22Rv1 (cell line): ENCODE measurements around the gene RNF227.

Experiments
- H3K27ac ChIP-seq: fragments of 450-650 bp; 2 replicates; pipeline ENCODE4 v1.5.1; 2017
- CTCF ChIP-seq: fragments of 450-650 bp; IDR thresholded peaks from 2 replicates; pipeline ENCODE4 v1.5.1; 2017; ENCODE audit warnings: mild to moderate bottlenecking
- ZFX ChIP-seq: fragments of 450-650 bp; IDR thresholded peaks from 2 replicates; pipeline ENCODE4 v1.6.1; 2017; ENCODE audit warnings: antibody characterized with exemption, borderline replicate concordance

The RNF227 gene

DNA sequence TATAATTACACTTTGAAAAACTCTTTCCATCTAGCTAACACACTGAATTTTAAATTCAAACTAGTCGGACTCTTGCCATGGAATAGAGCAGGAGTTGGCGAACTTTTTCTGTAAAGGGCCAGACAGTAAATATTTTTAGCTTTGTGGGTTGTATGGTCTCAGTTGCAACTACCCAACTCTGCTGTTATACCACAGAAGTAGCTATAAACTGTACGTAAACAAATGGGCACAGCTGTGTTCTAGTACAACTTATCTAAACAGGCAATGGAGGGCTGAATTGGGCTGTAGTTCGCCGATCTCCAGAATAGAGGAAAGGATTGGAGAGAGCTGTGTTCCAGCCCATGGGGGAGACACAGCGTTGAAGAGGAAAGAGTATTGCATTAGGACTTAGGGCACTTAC lies 24.7 kb upstream of the RNF227 start:
- no peak overlapping the region for H3K27ac ChIP-seq
- TF ChIP-seq CTCF (no peak), ZFX (no peak)

DNA sequence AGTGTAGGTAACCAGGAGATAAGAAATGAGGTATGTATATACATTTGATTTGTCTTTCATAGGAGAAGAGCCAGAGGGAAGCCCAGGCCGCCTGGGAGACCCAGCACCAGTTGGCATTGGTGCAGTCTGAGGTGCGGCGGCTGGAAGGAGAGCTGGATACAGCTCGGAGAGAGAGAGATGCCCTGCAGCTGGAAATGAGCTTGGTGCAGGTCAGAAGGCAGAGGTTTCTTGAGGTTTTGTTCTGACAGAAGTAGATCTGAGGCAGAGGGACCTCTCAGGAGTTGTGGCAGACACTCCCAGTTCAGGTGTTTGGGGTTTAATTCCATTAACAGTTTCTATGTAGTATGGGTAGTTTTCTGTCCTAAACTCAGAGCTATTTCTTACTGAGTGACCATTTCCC lies 23.9 kb upstream of the RNF227 start:
- no peak overlapping the region for H3K27ac ChIP-seq
- TF ChIP-seq ZFX, result no peak
- no peak for TF ChIP-seq CTCF

- TF ChIP-seq CTCF (no peak), ZFX (no peak)
- no peak overlapping the region for H3K27ac ChIP-seq
Measured at GRCh38 chr17:7935859-7936258, 19.8 kb upstream of the RNF227 start.

DNA sequence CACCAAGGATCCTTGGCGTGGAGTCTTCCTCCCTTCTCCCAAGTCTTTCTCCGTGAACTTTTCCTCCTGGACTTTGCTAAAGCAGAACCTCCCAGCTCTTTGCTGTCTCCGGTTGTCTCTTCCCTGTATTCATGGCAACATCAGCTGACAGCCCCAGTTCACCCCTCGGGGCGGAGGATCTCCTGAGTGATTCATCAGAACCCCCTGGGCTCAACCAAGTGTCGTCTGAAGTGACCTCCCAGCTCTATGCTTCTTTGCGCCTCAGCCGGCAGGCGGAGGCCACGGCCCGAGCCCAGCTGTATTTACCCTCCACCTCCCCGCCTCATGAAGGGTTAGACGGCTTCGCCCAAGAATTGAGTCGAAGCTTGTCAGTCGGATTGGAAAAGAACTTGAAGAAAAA lies 16.9 kb upstream of the RNF227 start:
- peak overlapping the region; percentile 71 for H3K27ac ChIP-seq
- no peak for TF ChIP-seq CTCF

DNA sequence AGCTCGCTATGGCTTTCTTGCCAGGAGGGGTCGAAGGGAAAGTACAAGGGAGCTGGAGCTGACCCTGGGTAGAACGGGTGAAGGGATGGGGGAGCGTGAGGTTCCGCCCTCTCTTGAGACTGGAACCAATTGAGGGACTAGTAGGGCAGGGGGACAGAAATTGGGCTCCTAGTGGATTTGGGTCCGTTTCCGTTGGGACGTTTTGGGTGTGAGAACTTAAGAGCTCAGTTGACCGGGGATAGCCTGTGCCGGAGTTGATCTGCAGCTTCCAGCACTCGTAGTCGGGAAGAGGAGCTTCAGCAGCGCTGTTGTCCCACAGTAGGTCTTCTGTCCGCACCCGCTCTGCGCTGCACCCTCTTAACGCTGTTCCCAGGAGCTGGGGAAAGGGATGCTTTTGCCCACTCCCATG lies 16.4 kb upstream of the RNF227 start:
- H3K27ac ChIP-seq, result peak overlapping the region; percentile 71
- no peak for TF ChIP-seq CTCF

DNA sequence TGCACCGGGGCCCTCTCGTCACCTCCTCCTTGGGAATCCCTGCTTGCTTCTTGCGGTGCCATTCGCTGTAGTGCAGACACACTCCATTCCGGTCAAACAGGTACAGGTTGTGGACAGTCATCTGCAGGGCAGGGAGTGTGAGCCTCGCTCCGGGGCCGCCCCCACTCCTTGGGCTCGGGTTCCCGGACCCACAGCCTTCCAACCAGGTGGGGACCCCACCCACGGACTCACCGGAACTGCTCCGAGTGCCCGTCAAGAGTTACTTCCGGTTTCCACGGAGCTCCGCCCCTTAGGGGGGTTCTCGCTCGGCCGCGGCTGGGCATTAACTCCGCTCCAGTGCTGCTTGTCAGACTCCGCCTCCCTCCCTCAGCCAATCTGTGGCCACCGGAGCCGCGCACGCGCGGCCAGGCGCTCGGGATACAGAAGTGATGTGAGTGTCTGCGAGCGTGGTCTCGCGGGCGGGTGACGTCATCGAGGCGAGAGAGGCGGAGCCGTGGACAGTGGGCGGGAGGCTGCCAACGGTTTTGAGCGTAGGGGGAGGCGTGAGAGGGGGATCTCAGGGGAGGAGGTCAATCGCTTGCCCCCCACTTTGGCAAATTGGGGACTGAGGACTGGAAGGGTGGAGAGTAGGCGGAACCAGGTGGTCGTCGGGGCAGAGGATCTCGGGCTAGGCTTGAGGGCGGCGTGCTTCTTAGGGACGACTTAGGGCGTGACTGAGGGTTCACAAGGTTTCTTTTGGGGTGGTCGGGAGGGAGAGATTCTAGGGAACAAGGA lies 15.8 kb upstream of the RNF227 start, which contains the start of the genes CNTROB and TRAPPC1:
Gene CNTROB, plus strand, starts transcription at position 498 of the 774 bp plus-strand sequence. CDS start 874 bp downstream, outside the sequence.
Gene TRAPPC1, minus strand, starts transcription at position 238 of the 774 bp plus-strand sequence. Its CDS starts 117 bp downstream, at position 121.
- H3K27ac ChIP-seq, result peak within 1 kb of the TSS; percentile 71
- TF ChIP-seq ZFX (no peak), CTCF (no peak)

DNA sequence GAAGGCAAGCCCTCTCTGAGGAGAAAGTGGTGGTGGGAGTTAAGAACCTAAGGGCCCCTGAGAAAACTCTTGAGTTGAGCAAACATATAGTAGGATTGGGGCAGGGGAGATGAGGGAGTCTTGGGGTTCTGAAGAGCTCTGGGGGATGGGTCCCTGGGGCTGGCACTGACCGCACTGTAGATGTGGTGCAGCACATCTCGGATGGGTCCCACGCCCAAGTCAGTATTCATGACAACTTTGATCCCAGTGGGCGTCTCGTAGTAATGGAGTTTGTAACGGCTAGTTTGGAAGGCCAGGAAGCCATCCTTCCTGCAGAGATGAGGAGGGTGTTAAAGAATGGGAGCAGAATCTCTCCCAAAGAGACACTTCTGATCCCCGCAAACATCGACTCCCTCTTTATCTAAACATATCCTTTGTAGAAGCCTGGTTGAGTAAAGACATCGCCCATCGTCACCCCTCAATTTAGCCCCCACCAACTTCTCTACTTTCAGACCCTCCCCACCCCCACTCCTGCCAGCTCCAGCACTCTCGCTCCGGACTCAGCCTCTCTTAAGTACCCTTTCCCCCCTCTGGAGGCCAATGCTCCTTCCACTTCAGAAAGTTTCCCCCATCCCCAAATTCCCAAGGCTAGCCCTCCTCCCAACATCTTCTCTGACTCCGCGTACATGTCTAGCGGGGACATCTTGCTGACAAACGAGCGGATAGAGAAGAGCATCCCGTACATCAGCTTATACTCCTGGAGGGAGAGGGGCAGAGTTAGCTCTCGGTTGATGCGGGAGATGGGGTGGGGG lies 14.9 kb upstream of the RNF227 start:
- TF ChIP-seq CTCF (no peak), ZFX (no peak)
- H3K27ac ChIP-seq, result peak overlapping the region; percentile 71
